ENCODE results near the gene APOA4. TPM values are rescaled to one million over a fixed set of nuclear protein-coding genes. Genes with fewer than 3 reads are reported as not detected.

The APOA4 gene
- total and polyA plus RNA-seq, 2 donors (not counting 1 experiment from before 2014, with no cell fraction given) = not detected

DNA sequence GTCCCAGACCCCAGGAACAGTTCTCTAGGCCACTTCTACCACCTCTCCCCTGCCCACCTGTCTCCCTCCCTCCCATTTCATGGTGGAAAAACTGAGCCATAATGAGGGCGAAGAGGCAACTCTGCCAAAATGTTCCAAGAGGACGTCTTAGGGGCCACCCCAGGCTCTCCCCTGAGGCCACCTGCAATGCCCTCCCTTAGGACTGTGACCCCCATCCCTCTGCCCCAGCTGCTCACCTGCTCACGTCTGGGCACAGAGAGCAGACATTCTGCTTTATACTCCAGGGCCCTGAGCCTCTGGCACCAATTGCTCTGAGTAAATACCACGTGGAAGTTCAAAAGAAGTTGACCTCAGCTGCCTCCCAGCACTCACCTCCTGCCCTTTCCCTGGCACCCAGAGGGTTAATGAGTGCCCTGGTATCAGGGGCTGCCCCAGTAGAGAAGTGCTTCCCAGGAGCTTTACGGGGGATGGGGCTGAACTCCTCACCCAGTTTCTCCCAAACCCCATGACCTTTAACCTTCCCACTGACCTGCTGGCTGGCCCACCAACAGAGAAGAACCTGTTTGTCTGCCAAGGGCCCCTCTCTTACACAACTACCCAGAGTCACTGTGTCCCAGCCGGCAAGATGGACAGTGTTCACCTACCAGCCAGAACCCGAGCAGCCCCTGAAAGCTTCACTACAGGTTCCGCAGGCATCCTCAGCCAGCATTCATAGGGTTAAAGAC is 30.8 kb downstream of the APOA4 start:
- Mint-ChIP-seq H3K4me1 (peaks cover 18% of the 10 kb centered on the region), H3K9me3 (ENCODE audit: insufficient read depth) (no peaks in the 10 kb centered on the region), H3K4me3 (no peak overlapping the region), H3K27ac (no peak overlapping the region), H3K27me3 (peaks cover 17% of the 10 kb centered on the region)
- Histone ChIP-seq H3K4me1 (ENCODE audit: control insufficient read depth in 2 of 2, insufficient read depth in 2 of 2, low read length in 2 of 2) (peaks cover 11 to 17% of the 10 kb centered on the region in 2 donors), H3K27me3 (replicated peaks in 1 of 4; ENCODE audit: control extremely low read depth in 1 of 4, control insufficient read depth in 3 of 4, insufficient read depth in 4 of 4, low read length in 3 of 4) (peaks cover 0 to 10% (median 0%) of the 10 kb centered on the region in 4 experiments), H3K9ac (ENCODE audit: low read length) (no peak overlapping the region), H4K20me1 (ENCODE audit: control insufficient read depth, insufficient read depth, low read length, poor library complexity, severe bottlenecking) (no peaks in the 10 kb centered on the region), H3K27ac (ENCODE audit: low read length in 2 of 2) (no peak overlapping the region), H2AFZ (ENCODE audit: insufficient read depth, low read depth, low read length, poor library complexity, severe bottlenecking) (no peak overlapping the region), H3K4me3 (ENCODE audit: control extremely low read depth in 1 of 5, extremely low read depth in 1 of 5, insufficient read depth in 1 of 5, low read depth in 2 of 5, low read length in 4 of 5) (no peak overlapping the region), H3K4me2 (replicated peaks; ENCODE audit: low read depth, low read length, poor library complexity, severe bottlenecking) (no peak overlapping the region), H3K79me2 (ENCODE audit: control insufficient read depth, insufficient read depth, low read length) (peaks cover 12% of the 10 kb centered on the region), H3K9me3 (ENCODE audit: control extremely low read depth in 1 of 3, control insufficient read depth in 2 of 3, insufficient read depth in 1 of 3, low read length in 2 of 3) (no peaks in the 10 kb centered on the region), H3K36me3 (replicated peaks in 1 of 2; ENCODE audit: control extremely low read depth in 1 of 2, control insufficient read depth in 1 of 2, extremely low read depth in 1 of 2, insufficient read depth in 2 of 2, low read length in 1 of 2) (no peaks in the 10 kb centered on the region)
- ChIA-PET CTCF (interaction anchor here (1.0 to 7.1 kb wide), 6 partner anchors 9 to 434 kb away, joined by 3 to 80 read pairs (median 12); no protein-coding TSS in a partner anchor), POLR2A (interaction anchor here (0.5 kb wide), 1 partner anchor 336 kb away, joined by 3 read pairs; no protein-coding TSS in a partner anchor)
- no peak for TF ChIP-seq EZH2 (IDR thresholded peaks at IDR 0.05; ENCODE audit: borderline replicate concordance, insufficient read depth, low read depth, low read length, poor library complexity, severe bottlenecking)
- TF ChIP-seq, protein P1, sequence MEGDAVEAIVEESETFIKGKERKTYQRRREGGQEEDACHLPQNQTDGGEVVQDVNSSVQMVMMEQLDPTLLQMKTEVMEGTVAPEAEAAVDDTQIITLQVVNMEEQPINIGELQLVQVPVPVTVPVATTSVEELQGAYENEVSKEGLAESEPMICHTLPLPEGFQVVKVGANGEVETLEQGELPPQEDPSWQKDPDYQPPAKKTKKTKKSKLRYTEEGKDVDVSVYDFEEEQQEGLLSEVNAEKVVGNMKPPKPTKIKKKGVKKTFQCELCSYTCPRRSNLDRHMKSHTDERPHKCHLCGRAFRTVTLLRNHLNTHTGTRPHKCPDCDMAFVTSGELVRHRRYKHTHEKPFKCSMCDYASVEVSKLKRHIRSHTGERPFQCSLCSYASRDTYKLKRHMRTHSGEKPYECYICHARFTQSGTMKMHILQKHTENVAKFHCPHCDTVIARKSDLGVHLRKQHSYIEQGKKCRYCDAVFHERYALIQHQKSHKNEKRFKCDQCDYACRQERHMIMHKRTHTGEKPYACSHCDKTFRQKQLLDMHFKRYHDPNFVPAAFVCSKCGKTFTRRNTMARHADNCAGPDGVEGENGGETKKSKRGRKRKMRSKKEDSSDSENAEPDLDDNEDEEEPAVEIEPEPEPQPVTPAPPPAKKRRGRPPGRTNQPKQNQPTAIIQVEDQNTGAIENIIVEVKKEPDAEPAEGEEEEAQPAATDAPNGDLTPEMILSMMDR (IDR thresholded peaks at IDR 0.05) = no peak
- DNase-seq (no peak), ATAC-seq (ENCODE audit: low read depth) (no peak)
- intact Hi-C loops (cut with micrococcal nuclease) = loop anchor here (10.0 kb wide), 1 partner anchor 82 kb away; no protein-coding TSS in a partner anchor
- 85% methylated on average over 5 of the region's 8 CpGs for WGBS (ENCODE audit: insufficient coverage)

DNA sequence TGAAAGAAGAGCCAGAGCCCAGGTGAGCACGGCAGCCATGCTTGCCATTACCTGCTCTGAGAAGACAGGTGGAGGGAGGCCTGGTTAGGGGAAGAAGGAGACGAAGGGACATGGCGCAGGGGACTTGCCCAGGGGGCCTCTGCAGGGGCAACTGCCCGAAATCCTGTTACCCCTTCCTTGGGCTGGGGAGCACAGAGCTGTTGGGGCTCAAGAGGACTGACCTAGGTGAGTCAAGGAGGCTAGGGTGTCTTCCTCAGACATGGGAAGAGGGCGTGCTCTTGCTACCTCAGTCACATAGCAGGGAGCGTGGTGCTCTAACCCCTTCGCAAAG is 31.3 kb downstream of the APOA4 start, which contains the start of gene APOA5:
Gene APOA5, minus strand, starts transcription at position 67 of the 331 bp plus-strand sequence. Its CDS starts 19 bp downstream, at position 48.
- no peak within 1 kb of the TSS for H3K27ac Mint-ChIP-seq
- peak within 1 kb of the TSS; percentile 41 for H3K4me3 Mint-ChIP-seq
- intact Hi-C loops (cut with micrococcal nuclease) = loop anchor here (1.0 to 10.0 kb wide), 2 partner anchors 45 to 83 kb away; no protein-coding TSS in a partner anchor
- Histone ChIP-seq H3K36me3 (replicated peaks in 1 of 2; ENCODE audit: control extremely low read depth in 1 of 2, control insufficient read depth in 1 of 2, extremely low read depth in 1 of 2, insufficient read depth in 2 of 2, low read length in 1 of 2) (no peaks in the 10 kb centered on the region), H3K4me2 (replicated peaks; ENCODE audit: low read depth, low read length, poor library complexity, severe bottlenecking) (peak within 1 kb of the TSS; percentile 46), H3K27me3 (replicated peaks in 1 of 4; ENCODE audit: control extremely low read depth in 1 of 4, control insufficient read depth in 3 of 4, insufficient read depth in 4 of 4, low read length in 3 of 4) (peaks cover 0 to 10% (median 0%) of the 10 kb centered on the region in 4 experiments), H3K27ac (ENCODE audit: low read length in 2 of 2) (no peak within 1 kb of the TSS), H4K20me1 (ENCODE audit: control insufficient read depth, insufficient read depth, low read length, poor library complexity, severe bottlenecking) (no peaks in the 10 kb centered on the region), H3K9ac (ENCODE audit: low read length) (no peak within 1 kb of the TSS), H3K9me3 (ENCODE audit: control extremely low read depth in 1 of 3, control insufficient read depth in 2 of 3, insufficient read depth in 1 of 3, low read length in 2 of 3) (no peaks in the 10 kb centered on the region), H3K79me2 (ENCODE audit: control insufficient read depth, insufficient read depth, low read length) (peaks cover 17% of the 10 kb centered on the region), H3K4me3 (ENCODE audit: control extremely low read depth in 1 of 5, extremely low read depth in 1 of 5, insufficient read depth in 1 of 5, low read depth in 2 of 5, low read length in 4 of 5) (no peak within 1 kb of the TSS), H2AFZ (ENCODE audit: insufficient read depth, low read depth, low read length, poor library complexity, severe bottlenecking) (peak within 1 kb of the TSS; percentile 54), H3K4me1 (ENCODE audit: control insufficient read depth in 2 of 2, insufficient read depth in 2 of 2, low read length in 2 of 2) (peaks cover 16 to 22% of the 10 kb centered on the region in 2 donors)
- H3K27me3 Mint-ChIP-seq = peaks cover 13% of the 10 kb centered on the region
- TF ChIP-seq, protein P1 (IDR thresholded peaks at IDR 0.05) = no peak
- no peak for TF ChIP-seq EZH2 (IDR thresholded peaks at IDR 0.05; ENCODE audit: borderline replicate concordance, insufficient read depth, low read depth, low read length, poor library complexity, severe bottlenecking)
- CTCF ChIA-PET = interaction anchor here (0.6 to 7.1 kb wide), 16 partner anchors 11 to 434 kb away, joined by 3 to 80 read pairs (median 6); partner anchors contain the start of genes APOA1 and SIDT2
- H3K9me3 Mint-ChIP-seq (ENCODE audit: insufficient read depth) = no peaks in the 10 kb centered on the region
- POLR2A ChIA-PET = no interaction called here
- DNase-seq (no peak), ATAC-seq (ENCODE audit: low read depth) (no peak)
- peaks cover 23% of the 10 kb centered on the region for H3K4me1 Mint-ChIP-seq
- WGBS (ENCODE audit: insufficient coverage) = 96% methylated on average over 7 of the region's 7 CpGs
